ENCODE results near the gene EFEMP1. TPM values are rescaled to one million over a fixed set of nuclear protein-coding genes. Genes with fewer than 3 reads are reported as not detected.
"Not testable (repeated sequence)": the region's sequence is repeated elsewhere in the genome, so short reads cannot be mapped to it uniquely, and the experiment has no call there.

EFEMP1 gene
- total and polyA plus RNA-seq, 2 experiments from 2014 or later: 0.66 to 2.4 TPM

GRCh38 chr2:55827855-55828254 is 95.7 kb downstream of the EFEMP1 start:
- Histone ChIP-seq H3K9me3 (ENCODE audit: low read depth) (no peaks in the 10 kb centered on the region), H3K4me1 (ENCODE audit: low read depth) (no peaks in the 10 kb centered on the region), H3K27ac (no peak overlapping the region), H3K36me3 (no peaks in the 10 kb centered on the region), H3K27me3 (no peaks in the 10 kb centered on the region), H3K4me3 (no peak overlapping the region)
- DNase-seq (ENCODE audit: low read depth in 1 of 2, low spot score in 1 of 2): peak in 1 of 2 donors; percentile 36
- no peak for TF ChIP-seq CTCF (IDR thresholded peaks at IDR 0.05; ENCODE audit: low read depth, low read length)

GRCh38 chr2:55827428-55827827 is 96.2 kb downstream of the EFEMP1 start:
- H3K36me3 ChIP-seq; H3K4me1 ChIP-seq (ENCODE audit: low read depth); H3K27ac ChIP-seq; DNase-seq (ENCODE audit: low read depth in 1 of 2, low spot score in 1 of 2); H3K4me3 ChIP-seq; H3K27me3 ChIP-seq; H3K9me3 ChIP-seq (ENCODE audit: low read depth): not testable (repeated sequence)

- H3K9me3 ChIP-seq (ENCODE audit: low read depth): no peaks in the 10 kb centered on the region
- no peak for TF ChIP-seq CTCF (IDR thresholded peaks at IDR 0.05; ENCODE audit: low read depth, low read length)
- H3K4me1 ChIP-seq (ENCODE audit: low read depth): no peaks in the 10 kb centered on the region
- H3K4me3 ChIP-seq: no peak overlapping the region
- no peaks in the 10 kb centered on the region for H3K36me3 ChIP-seq
- H3K27ac ChIP-seq: no peak overlapping the region
- no peak for DNase-seq (ENCODE audit: low read depth in 1 of 2, low spot score in 1 of 2)
- H3K27me3 ChIP-seq: no peaks in the 10 kb centered on the region
Observed at GRCh38 chr2:55826246-55826645, 97.3 kb downstream of the EFEMP1 start.

- H3K9me3 ChIP-seq (ENCODE audit: low read depth): no peaks in the 10 kb centered on the region
- no peak for DNase-seq (ENCODE audit: low read depth in 1 of 2, low spot score in 1 of 2)
- H3K27ac ChIP-seq: no peak overlapping the region
- H3K27me3 ChIP-seq: no peaks in the 10 kb centered on the region
- H3K4me1 ChIP-seq (ENCODE audit: low read depth): no peaks in the 10 kb centered on the region
- no peak overlapping the region for H3K4me3 ChIP-seq
- TF ChIP-seq CTCF (IDR thresholded peaks at IDR 0.05; ENCODE audit: low read depth, low read length): no peak
- H3K36me3 ChIP-seq: no peaks in the 10 kb centered on the region
Observed at GRCh38 chr2:55824551-55825096, 99.0 kb downstream of the EFEMP1 start.

Other genes with a start within 250 kb of the EFEMP1 start
- gene PNPT1, start 229.9 kb downstream of the EFEMP1 start, total RNA-seq: 8.8 and 9.1 TPM in 2 replicates
- 18.1 and 21.0 TPM in 2 replicates for gene PNPT1, start 229.9 kb downstream of the EFEMP1 start, polyA plus RNA-seq

Data from cardiac muscle cell (in vitro differentiated cells and primary cell).